ENCODE measurements around the gene SSBP3. TPM values are rescaled to one million over a fixed set of nuclear protein-coding genes. Genes with fewer than 3 reads are reported as not detected.
A peak's percentile ranks its signal among the peaks of the same experiment; 100 is the strongest.
"Not testable (repeated sequence)": the region's sequence is repeated elsewhere in the genome, so short reads cannot be mapped to it uniquely, and the experiment has no call there.

Gene SSBP3
- total and polyA plus RNA-seq, 5 experiments from 2014 or later: 16.1 to 93.8 (median 19.8) TPM

DNA sequence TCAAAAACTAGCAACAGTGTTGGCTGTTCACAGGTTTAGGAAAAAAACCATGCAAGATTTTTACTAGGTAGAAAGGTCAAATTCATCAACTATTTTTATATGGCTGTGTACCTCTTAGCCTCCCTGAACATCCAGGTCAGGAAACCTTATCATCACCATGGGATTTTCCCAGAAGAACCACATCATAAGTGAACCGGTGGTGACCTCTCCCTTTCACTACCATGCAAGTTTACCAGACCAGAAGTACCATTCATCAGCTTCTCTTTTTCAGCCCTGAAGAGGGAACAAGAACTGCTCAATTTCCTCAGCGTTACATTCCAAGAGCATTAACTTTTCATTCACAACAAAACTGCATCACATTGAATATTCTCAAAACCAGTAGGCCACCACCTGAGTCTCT lies 5.9 kb downstream of the SSBP3 start:
- no peaks in the 10 kb centered on the region for H3K9me3 Mint-ChIP-seq
- no peak for ATAC-seq
- no peak for DNase-seq
- POLR2A ChIA-PET: no interaction called here
- peak overlapping the region in 5 of 10 donors; percentile 1 to 37 (median 20) for H3K27ac Mint-ChIP-seq
- H3K27me3 Mint-ChIP-seq: no peaks in the 10 kb centered on the region
- H3K4me3 Mint-ChIP-seq: peak overlapping the region in 4 of 10 donors; percentile 16 to 71 (median 25)
- H3K4me1 Mint-ChIP-seq: peaks cover 46 to 86% (median 78%) of the 10 kb centered on the region in 4 donors
- peaks cover 7 to 79% (median 27%) of the 10 kb centered on the region in 3 donors for H3K36me3 Mint-ChIP-seq

DNA sequence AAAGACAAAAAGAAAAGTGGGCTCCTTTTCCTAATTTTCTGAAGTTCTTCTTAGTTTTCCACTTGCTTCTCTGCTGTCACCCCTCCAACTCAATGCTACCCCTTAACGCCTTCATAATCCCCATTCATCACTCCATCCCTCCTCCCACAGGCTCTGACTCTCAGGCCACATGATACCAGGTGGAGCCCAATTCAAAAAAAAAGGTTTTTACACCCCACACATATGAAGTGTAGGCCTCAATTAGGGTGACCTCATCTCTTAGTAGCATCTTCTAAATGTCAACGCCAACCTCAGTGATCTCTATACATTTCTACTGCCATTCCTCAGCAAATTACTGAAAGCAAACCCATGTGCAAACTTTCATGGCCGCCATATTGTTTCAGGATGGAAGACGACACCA lies 6.4 kb downstream of the SSBP3 start:
- DNase-seq (no peak), ATAC-seq (no peak)
- Mint-ChIP-seq H3K27me3 (no peaks in the 10 kb centered on the region), H3K4me1 (peaks cover 45 to 91% (median 80%) of the 10 kb centered on the region in 4 donors), H3K27ac (peak overlapping the region in 3 of 10 donors; percentile 6 to 54 (median 48)), H3K36me3 (peaks cover 7 to 85% (median 27%) of the 10 kb centered on the region in 3 donors), H3K9me3 (no peaks in the 10 kb centered on the region), H3K4me3 (no peak overlapping the region)
- POLR2A ChIA-PET: no interaction called here

DNA sequence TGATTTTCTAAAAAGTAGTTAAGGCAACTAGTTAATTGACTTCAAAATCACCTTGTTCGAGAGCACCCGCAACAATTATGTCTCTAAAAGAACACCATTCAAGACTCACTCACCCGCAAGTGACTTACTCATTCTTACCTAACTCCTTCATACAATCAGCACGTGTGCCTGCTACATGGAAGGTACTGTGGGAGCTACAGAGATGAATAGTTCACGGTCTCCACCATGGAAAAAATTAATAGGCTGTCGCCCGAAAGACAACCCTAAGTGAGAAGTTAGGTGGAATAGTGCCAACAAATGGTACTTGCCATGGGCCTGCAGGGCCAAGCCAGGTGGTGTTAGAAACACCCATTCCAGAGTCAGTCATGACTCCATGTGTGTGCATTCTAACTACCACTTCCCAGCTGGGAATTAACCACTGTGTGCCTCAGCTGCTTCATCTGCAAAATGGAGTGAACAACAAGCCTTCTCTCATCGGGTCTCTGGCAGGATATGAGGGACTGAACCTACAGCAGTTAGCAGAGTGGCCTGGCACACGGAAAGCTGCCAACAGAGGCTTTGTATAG lies 7.1 kb downstream of the SSBP3 start:
- Mint-ChIP-seq H3K4me3 (no peak overlapping the region), H3K27ac (peak overlapping the region in 9 of 10 donors; percentile 1 to 67 (median 11)), H3K36me3 (peaks cover 7 to 90% (median 27%) of the 10 kb centered on the region in 3 donors), H3K27me3 (no peaks in the 10 kb centered on the region), H3K9me3 (no peaks in the 10 kb centered on the region), H3K4me1 (peaks cover 41 to 89% (median 74%) of the 10 kb centered on the region in 4 donors)
- POLR2A ChIA-PET: no interaction called here
- ATAC-seq: no peak
- no peak for DNase-seq

DNA sequence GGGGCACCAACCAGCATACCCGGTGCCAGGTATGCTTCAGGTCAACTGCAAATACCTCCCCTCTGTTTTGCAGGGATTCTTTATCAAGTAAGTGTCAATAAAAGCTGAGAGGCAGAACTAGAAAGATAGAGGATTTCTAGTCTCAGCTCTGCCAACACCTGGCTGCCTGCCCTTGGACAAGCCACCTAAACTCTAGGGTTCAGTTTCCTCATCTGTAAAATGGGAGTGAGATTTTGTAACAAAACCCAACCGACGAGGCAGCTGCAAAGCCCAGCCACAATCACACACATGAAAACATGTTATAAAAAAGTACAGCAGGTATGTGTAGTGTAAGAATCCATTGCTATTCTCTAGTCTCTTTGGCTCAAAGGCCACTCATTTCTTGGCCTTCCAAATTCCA lies 8.2 kb downstream of the SSBP3 start:
- peaks cover 34 to 86% (median 64%) of the 10 kb centered on the region in 4 donors for H3K4me1 Mint-ChIP-seq
- POLR2A ChIA-PET: interaction anchor here (1.2 kb wide), 1 partner anchor 175 kb away, joined by 4 read pairs; no protein-coding TSS in a partner anchor
- no peaks in the 10 kb centered on the region for H3K9me3 Mint-ChIP-seq
- DNase-seq (no peak), ATAC-seq (no peak)
- H3K36me3 Mint-ChIP-seq: peaks cover 7 to 93% (median 27%) of the 10 kb centered on the region in 3 donors
- H3K27ac Mint-ChIP-seq: peak overlapping the region in 5 of 10 donors; percentile 6 to 57 (median 20)
- no peak overlapping the region for H3K4me3 Mint-ChIP-seq
- H3K27me3 Mint-ChIP-seq: no peaks in the 10 kb centered on the region

DNA sequence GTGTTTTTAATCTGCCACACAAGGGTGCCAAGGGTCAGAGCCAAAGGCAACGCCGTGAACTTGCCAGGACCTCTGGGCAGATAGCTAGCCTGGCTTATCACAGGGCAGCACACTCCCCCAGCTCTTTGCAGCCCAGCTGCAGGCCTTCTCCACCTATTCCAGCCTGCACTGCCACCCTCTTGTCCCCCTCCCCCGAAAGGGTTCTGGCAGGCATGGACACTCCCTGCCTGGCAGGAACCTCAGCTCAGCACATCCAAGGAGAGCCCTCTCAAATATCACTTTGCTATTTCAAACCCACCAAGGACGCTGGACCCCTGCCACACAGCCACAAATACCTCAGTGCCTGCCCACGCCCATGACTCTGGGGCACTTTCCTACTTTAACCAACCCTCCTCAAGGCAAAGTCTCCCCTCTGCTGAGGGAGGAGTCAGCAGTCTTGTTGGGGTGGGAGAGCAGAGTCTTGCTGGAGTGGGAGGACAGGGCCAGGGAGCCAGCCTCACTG lies 9.1 kb downstream of the SSBP3 start:
- ATAC-seq (no peak), DNase-seq (no peak)
- POLR2A ChIA-PET: interaction anchor here (1.2 kb wide), 1 partner anchor 174 kb away, joined by 4 read pairs; no protein-coding TSS in a partner anchor
- Mint-ChIP-seq H3K9me3 (no peaks in the 10 kb centered on the region), H3K36me3 (peaks cover 7 to 93% (median 22%) of the 10 kb centered on the region in 3 donors), H3K4me1 (peaks cover 35 to 84% (median 63%) of the 10 kb centered on the region in 4 donors), H3K27me3 (no peaks in the 10 kb centered on the region), H3K27ac (peak overlapping the region in 3 of 10 donors; percentile 38 to 74 (median 56)), H3K4me3 (no peak overlapping the region)

DNA sequence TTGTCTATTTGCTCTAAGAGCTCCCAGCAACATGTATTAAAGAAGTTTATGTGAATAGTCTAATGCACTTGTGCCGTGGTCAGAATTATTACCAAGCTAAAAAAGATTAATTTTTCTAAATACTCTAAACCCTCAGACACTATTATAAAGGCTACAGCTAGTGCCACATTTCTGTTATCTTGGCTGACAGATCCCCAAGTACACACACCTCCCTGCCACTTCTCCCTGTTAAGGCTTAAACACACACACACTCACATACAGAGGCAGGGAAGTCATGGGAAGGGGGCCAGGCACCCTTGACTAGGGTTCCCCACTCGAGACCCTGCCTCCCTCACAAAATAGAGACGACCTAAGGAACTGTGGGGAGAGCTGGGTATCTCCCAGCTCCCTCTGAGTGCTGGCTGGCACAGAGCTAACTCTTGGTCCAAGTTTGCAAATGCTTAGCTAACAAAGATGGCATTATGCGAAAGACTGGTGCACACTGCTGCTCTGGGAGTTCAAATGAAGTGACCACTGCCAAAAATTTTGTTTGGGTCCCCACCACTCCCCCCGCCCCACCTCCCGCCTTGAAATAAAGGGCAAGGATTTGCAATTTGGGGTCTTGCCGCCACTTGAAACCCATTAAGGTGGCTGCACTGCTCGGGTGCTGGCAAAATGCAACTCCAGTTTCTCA lies 9.8 kb downstream of the SSBP3 start:
- no peaks in the 10 kb centered on the region for H3K27me3 Mint-ChIP-seq
- peaks cover 33 to 81% (median 60%) of the 10 kb centered on the region in 4 donors for H3K4me1 Mint-ChIP-seq
- H3K36me3 Mint-ChIP-seq: peaks cover 6 to 93% (median 20%) of the 10 kb centered on the region in 3 donors
- POLR2A ChIA-PET: no interaction called here
- ATAC-seq (no peak), DNase-seq (no peak)
- H3K4me3 Mint-ChIP-seq: peak overlapping the region in 1 of 10 donors; percentile 49
- H3K9me3 Mint-ChIP-seq: no peaks in the 10 kb centered on the region
- peak overlapping the region in 7 of 10 donors; percentile 11 to 75 (median 60) for H3K27ac Mint-ChIP-seq

DNA sequence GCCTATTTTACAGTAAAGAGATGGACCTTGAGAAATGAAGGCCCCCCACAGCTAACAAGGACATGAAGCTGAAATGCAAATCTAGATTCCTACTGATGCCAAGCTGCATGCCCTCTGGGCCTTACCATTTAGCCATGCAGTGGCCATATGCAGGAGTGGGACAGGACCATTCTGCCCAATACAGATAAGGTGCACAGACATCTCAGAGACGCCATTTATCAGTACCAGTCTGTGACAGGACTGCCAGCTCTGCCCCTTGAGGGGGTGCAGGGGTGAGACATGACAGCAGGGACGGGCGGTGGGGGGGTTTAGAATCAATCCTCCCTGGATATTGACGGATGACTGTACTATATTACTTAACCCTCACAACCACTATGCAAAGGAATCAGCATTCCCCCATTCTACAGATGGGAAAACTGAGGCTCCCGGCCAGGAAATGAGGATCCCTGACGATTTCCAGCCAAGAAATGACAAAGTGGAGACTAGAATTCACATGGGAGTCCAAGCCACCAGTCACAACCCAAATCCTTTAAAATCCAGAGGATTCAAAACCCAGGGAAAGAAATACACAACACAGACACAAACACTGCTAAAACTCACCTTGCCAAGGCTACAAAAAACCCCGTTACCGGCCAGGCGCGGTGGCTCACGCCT lies 10.8 kb downstream of the SSBP3 start:
- Mint-ChIP-seq H3K9me3 (no peaks in the 10 kb centered on the region), H3K27ac (peak overlapping the region in 2 of 10 donors; percentile 19 to 33), H3K36me3 (peaks cover 0 to 93% (median 12%) of the 10 kb centered on the region in 3 donors), H3K27me3 (no peaks in the 10 kb centered on the region), H3K4me3 (no peak overlapping the region), H3K4me1 (peaks cover 29 to 77% (median 51%) of the 10 kb centered on the region in 4 donors)
- DNase-seq: no peak
- ATAC-seq: no peak
- POLR2A ChIA-PET: no interaction called here

DNA sequence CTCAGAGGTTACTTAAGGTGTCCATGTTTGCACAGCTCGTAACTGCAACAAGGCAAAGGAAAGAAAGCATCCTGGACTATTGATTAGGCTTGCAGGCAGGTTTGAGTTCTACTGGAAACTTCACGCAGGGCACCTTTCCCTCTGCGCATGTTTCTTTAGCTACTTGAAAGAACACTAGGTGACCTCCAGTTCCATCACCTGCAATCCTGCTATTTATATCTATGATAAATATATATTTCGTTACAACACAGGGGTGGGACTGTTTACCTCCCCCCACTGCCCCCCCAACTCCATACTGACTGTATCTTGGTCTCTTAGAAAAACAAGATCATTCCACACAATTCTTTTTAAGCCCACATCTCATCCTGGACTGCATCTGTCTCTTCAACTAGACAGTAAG lies 12.1 kb downstream of the SSBP3 start:
- DNase-seq: no peak
- ATAC-seq: no peak
- POLR2A ChIA-PET: interaction anchor here (1.1 kb wide), 1 partner anchor 10 kb away, joined by 3 read pairs; no protein-coding TSS in a partner anchor
- peaks cover 0 to 93% (median 8%) of the 10 kb centered on the region in 3 donors for H3K36me3 Mint-ChIP-seq
- H3K27ac Mint-ChIP-seq: peak overlapping the region in 6 of 10 donors; percentile 13 to 75 (median 48)
- no peaks in the 10 kb centered on the region for H3K9me3 Mint-ChIP-seq
- no peaks in the 10 kb centered on the region for H3K27me3 Mint-ChIP-seq
- peaks cover 28 to 75% (median 45%) of the 10 kb centered on the region in 4 donors for H3K4me1 Mint-ChIP-seq
- no peak overlapping the region for H3K4me3 Mint-ChIP-seq

DNA sequence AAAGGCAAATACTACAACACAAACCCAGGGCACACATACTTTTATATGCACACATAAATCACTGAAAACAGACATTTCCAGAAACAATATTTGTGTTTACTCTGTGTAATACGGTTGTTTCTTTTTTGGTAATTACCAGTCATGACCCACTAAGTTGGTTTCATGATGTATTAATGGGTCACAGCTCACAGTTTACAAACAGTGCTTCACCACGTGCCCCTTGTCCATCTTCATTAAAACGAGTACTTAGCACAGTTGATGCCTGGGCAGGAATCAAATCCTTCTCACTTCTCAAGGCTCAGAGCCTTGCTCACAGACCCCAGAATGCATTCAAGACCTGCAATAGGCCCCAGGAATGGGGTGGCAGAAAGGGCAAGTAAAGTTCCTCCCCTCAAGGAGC lies 13.8 kb downstream of the SSBP3 start:
- Mint-ChIP-seq H3K36me3 (peaks cover 0 to 91% (median 4%) of the 10 kb centered on the region in 3 donors), H3K27ac (peak overlapping the region in 1 of 10 donors; percentile 75), H3K27me3 (no peaks in the 10 kb centered on the region), H3K9me3 (no peaks in the 10 kb centered on the region), H3K4me3 (no peak overlapping the region), H3K4me1 (peaks cover 27 to 77% (median 44%) of the 10 kb centered on the region in 4 donors)
- ATAC-seq: no peak
- POLR2A ChIA-PET: no interaction called here
- DNase-seq: no peak

DNA sequence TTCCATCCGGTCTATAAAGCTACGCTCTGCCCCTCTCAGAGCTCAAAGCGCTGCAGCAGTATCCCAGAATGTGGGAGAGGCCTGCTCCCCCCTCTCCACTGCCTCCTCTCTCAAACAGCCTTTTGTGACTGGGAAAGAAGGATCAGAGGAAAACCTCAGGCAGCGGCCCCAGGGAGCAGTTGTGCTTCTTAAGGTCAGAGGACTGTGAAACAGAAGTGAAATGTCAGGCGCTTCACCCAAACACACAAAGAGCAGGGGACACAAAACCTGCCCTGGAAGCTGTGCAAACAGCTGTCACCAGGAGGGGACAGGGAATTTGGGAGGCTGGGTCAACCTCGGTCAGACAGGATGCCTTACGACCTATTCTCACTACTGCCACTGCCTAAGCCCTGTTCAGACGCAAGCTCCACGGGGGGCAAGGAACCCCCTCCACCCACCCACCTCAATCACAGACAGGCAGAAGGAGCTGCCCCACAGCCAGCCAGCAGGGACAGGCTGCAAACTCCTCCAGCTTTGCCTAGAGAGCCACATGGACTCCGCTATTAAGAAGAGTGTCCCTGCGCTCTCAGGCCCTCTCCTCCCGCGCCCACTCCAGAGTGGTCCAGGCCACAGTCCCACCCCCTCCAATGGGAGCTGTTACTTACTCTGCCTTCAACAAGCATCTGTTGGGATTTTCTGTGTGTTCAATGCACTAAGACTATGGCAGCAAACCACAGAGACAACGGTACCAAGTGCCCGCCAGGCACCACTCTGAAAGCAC lies 14.6 kb downstream of the SSBP3 start:
- Mint-ChIP-seq H3K27me3 (no peaks in the 10 kb centered on the region), H3K27ac (peak overlapping the region in 3 of 10 donors; percentile 12 to 74 (median 43)), H3K4me1 (peaks cover 29 to 77% (median 47%) of the 10 kb centered on the region in 4 donors), H3K4me3 (no peak overlapping the region), H3K36me3 (peaks cover 0 to 92% (median 4%) of the 10 kb centered on the region in 3 donors), H3K9me3 (no peaks in the 10 kb centered on the region)
- DNase-seq (no peak), ATAC-seq (no peak)
- POLR2A ChIA-PET: no interaction called here

DNA sequence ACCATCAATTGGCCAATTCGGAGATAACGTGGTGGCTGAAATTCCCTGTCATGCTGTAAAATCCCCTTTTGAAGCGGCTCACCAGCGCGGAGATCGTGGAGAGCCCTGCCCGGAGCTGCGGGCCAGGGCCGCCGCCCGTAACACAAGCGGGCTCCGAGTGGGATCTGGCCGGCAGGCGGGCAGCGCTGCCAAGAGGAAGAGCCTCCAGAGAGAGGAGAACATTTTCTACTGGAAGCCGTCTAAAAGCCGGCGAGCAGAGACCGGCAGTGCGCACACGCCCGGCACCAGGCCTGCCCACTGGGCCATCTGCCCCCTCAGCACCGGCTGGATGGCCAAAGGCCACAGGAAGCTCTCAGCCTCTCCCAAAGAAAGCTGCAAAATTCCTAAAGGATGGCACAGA lies 15.5 kb downstream of the SSBP3 start:
- DNase-seq (no peak), ATAC-seq (no peak)
- Mint-ChIP-seq H3K4me3 (no peak overlapping the region), H3K27me3 (no peaks in the 10 kb centered on the region), H3K4me1 (peaks cover 29 to 77% (median 47%) of the 10 kb centered on the region in 4 donors), H3K27ac (peak overlapping the region in 1 of 10 donors; percentile 4), H3K36me3 (peaks cover 0 to 85% (median 6%) of the 10 kb centered on the region in 3 donors), H3K9me3 (no peaks in the 10 kb centered on the region)
- POLR2A ChIA-PET: no interaction called here

DNA sequence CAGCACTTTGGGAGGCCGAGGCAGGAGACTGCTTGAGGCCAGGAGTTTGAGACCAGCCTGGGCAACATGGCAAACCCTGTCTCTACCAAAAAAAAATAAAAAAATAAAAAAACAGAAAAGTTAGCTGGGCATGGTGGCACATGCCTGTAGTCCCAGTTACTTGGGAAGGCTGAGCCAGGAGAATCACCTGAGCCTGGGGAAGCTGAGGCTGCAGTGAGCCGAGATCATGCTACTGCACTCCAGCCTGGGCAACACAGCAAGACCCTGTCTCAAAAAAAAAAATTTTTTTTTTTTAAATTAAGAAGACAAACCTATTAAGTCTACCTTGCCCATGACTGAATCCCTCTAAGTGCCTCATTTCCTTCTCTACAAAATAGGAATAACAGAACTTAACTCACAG lies 16.6 kb downstream of the SSBP3 start:
- DNase-seq, ATAC-seq, H3K27me3 Mint-ChIP-seq, H3K27ac Mint-ChIP-seq, H3K9me3 Mint-ChIP-seq, H3K4me3 Mint-ChIP-seq, POLR2A ChIA-PET: not testable (repeated sequence)
- H3K36me3 Mint-ChIP-seq: peaks cover 0 to 82% (median 6%) of the 10 kb centered on the region in 3 donors
- peaks cover 36 to 79% (median 50%) of the 10 kb centered on the region in 4 donors for H3K4me1 Mint-ChIP-seq

Data from naive thymus-derived CD8-positive, alpha-beta T cell (primary cell).